B cell (primary cell): ENCODE data around the gene GPR3. TPM values are rescaled to one million over a fixed set of nuclear protein-coding genes. Genes with fewer than 3 reads are reported as not detected.

Experiments
- ATAC-seq: fragments of 200-7000 bp; cut with Tn5 transposase; one replicate; pipeline ENCODE4 v1.10.0; 2021; ENCODE audit warnings: low read depth, mild to moderate bottlenecking, moderate number of reproducible peaks, moderate library complexity
- CTCF ChIA-PET: fragments of 350-600 bp; sonication (Branson Sonifier 250); formaldehyde crosslinking; loops from one replicate; lab custom pipeline; 2021; ENCODE audit warnings: antibody characterized with exemption, inconsistent platforms; lab: Charles Lee
- POLR2A ChIA-PET: fragments of 350-600 bp; sonication (Branson Sonifier 250); formaldehyde crosslinking; loops from one replicate; lab custom pipeline; 2021; ENCODE audit warnings: antibody characterized with exemption; lab: Charles Lee
- DNase-seq: peaks from one replicate; pipeline ENCODE4 v3.0.0; 2013
- H2AFZ ChIP-seq: 2 replicates; pipeline ENCODE4 v1.6.1; 2012; ENCODE audit warnings: mild to moderate bottlenecking, low read depth, low read length; ENCODE audit not compliant: insufficient read depth, poor library complexity, severe bottlenecking
- H3K27ac ChIP-seq, 2 donors: 1 replicate in 1 of 2; 2 replicates in 1 of 2; pipeline ENCODE4 v1.5.1; 2012 to 2013; ENCODE audit warnings: low read length in 2 of 2, mild to moderate bottlenecking in 2 of 2, moderate library complexity in 1 of 2
- H3K27me3 ChIP-seq, 4 experiments: fragments of 200-600 bp in 1 of 4; sonication (generic) in 1 of 4; replicated peaks in 1 of 4; 1 replicate in 2 of 4; 2 replicates in 2 of 4; pipeline versions ENCODE4 v1.6.1 to v1.7.0; 2013 to 2016; ENCODE audit warnings: low read length in 3 of 4, mild to moderate bottlenecking in 2 of 4, mixed read lengths in 1 of 4, moderate library complexity in 1 of 4; ENCODE audit not compliant: insufficient read depth in 4 of 4, control insufficient read depth in 3 of 4; ENCODE audit errors: control extremely low read depth in 1 of 4
- H3K36me3 ChIP-seq, 2 experiments: replicated peaks in 1 of 2; 1 replicate in 1 of 2; 2 replicates in 1 of 2; pipeline versions ENCODE4 v1.6.1 to v1.7.1; 2013; ENCODE audit warnings: low read length in 1 of 2; ENCODE audit not compliant: insufficient read depth in 2 of 2, control insufficient read depth in 1 of 2; ENCODE audit errors: control extremely low read depth in 1 of 2, extremely low read depth in 1 of 2
- H3K4me1 ChIP-seq, 2 donors: fragments of 200-600 bp in 1 of 2; sonication (generic) in 1 of 2; 1 replicate in 1 of 2; 2 replicates in 1 of 2; pipeline versions ENCODE4 v1.5.1 to v1.6.1; 2013 to 2017; ENCODE audit warnings: low read length in 2 of 2; ENCODE audit not compliant: control insufficient read depth in 2 of 2, insufficient read depth in 2 of 2
- H3K4me2 ChIP-seq: replicated peaks from 2 replicates; pipeline ENCODE3; 2012; ENCODE audit warnings: mild to moderate bottlenecking, low read depth, low read length; ENCODE audit not compliant: poor library complexity, severe bottlenecking
- H3K4me3 ChIP-seq, 5 experiments: fragments of 200-600 bp in 1 of 5; sonication (generic) in 1 of 5; 1 replicate in 3 of 5; 2 replicates in 2 of 5; pipeline versions ENCODE4 v1.5.1 to v1.7.0; 2011 to 2016; ENCODE audit warnings: low read length in 4 of 5, mild to moderate bottlenecking in 4 of 5, low read depth in 2 of 5, control low read depth in 1 of 5, moderate library complexity in 1 of 5; ENCODE audit not compliant: insufficient read depth in 1 of 5; ENCODE audit errors: control extremely low read depth in 1 of 5, extremely low read depth in 1 of 5
- H3K79me2 ChIP-seq: fragments of 200-600 bp; sonication (generic); one replicate; pipeline ENCODE4 v1.6.0; 2016; ENCODE audit warnings: low read length; ENCODE audit not compliant: control insufficient read depth, insufficient read depth
- H3K9ac ChIP-seq: fragments of 200-600 bp; sonication (generic); 2 replicates; pipeline ENCODE4 v1.6.1; 2017; ENCODE audit warnings: mild to moderate bottlenecking, low read length, moderate library complexity
- H3K9me3 ChIP-seq, 3 donors: one replicate each; pipeline versions ENCODE4 v1.6.1 to v1.7.1; 2013; ENCODE audit warnings: low read length in 2 of 3; ENCODE audit not compliant: control insufficient read depth in 2 of 3, insufficient read depth in 1 of 3; ENCODE audit errors: control extremely low read depth in 1 of 3
- H4K20me1 ChIP-seq: 2 replicates; pipeline ENCODE4 v1.6.0; 2012; ENCODE audit warnings: mild to moderate bottlenecking, low read length; ENCODE audit not compliant: insufficient read depth, control insufficient read depth, poor library complexity, severe bottlenecking
- H3K27ac Mint-ChIP-seq: one replicate; pipeline ENCODE4 v1.8.0; 2021; ENCODE audit warnings: mixed read lengths
- H3K27me3 Mint-ChIP-seq: one replicate; pipeline ENCODE4 v1.8.0; 2021; ENCODE audit warnings: mixed read lengths
- H3K4me1 Mint-ChIP-seq: one replicate; pipeline ENCODE4 v1.8.0; 2021; ENCODE audit warnings: mixed read lengths
- H3K4me3 Mint-ChIP-seq: one replicate; pipeline ENCODE4 v1.8.0; 2021; ENCODE audit warnings: mixed read lengths
- H3K9me3 Mint-ChIP-seq: one replicate; pipeline ENCODE4 v1.8.0; 2022; ENCODE audit warnings: mixed read lengths; ENCODE audit not compliant: insufficient read depth
- CTCF ChIP-seq: fragments of 200-600 bp; IDR thresholded peaks from one replicate; pipeline ENCODE4 v1.8.0; 2022; ENCODE audit warnings: antibody characterized with exemption, mild to moderate bottlenecking
- EZH2 ChIP-seq: IDR thresholded peaks from 2 replicates; pipeline ENCODE4 v1.6.1; 2012; ENCODE audit warnings: borderline replicate concordance, low read depth, mild to moderate bottlenecking, moderate library complexity, low read length; ENCODE audit not compliant: insufficient read depth, poor library complexity, severe bottlenecking
- whole genome bisulfite sequencing: methylation state at CpG from one replicate; pipeline ENCODE4 v1.1.5; 2013; ENCODE audit warnings: missing lambda C conversion rate; ENCODE audit not compliant: insufficient coverage; 5-methylcytosine and 5-hydroxymethylcytosine counted together
- intact Hi-C: fragments of 100-400 bp; cut with micrococcal nuclease; formaldehyde crosslinking; loops from one replicate; pipeline ENCODE4 v1.10.0; 2022
- polyA plus RNA-seq: library from polyadenylated mRNA; depleted of rRNA; stranded (reverse); fragments of >200 nt; gene quantifications from 2 replicates; pipeline ENCODE4 v1.2.3, GENCODE V29; 2012
- total RNA-seq, 2 donors: library from RNA; stranded (reverse); fragments of 120-200 nt in 1 of 2; gene quantifications; 1 replicate in 1 of 2; 2 replicates in 1 of 2; pipeline versions ENCODE4 v1.2.3 to v1.2.4, GENCODE V29; 2013 to 2022

Gene GPR3
- total and polyA plus RNA-seq, 2 donors (not counting 1 experiment from before 2014, with no cell fraction given) = 3.3 TPM; not detected in 1

DNA sequence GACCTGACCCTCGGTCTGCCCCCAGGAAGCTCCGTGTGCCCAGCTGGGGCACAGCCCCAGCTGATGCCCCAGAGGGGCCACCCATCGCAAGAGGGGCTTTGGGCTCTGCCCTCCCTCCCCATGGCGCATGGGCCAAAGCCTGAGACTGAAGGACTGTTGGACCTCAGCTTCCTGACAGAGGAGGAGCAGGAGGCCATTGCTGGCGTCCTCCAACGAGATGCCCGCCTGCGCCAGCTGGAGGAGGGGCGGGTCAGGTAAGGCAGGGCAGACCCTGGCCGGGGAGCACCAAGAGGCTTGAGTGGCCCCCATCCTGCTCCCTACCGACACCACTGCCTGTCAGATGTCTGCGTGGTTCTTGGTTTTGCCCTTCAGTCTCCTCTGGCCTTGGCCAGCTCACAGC is 47.1 kb upstream of the GPR3 start:
- peaks cover 12% of the 10 kb centered on the region for H4K20me1 ChIP-seq
- intact Hi-C loops = no loop called here
- peaks cover 59% of the 10 kb centered on the region for H3K79me2 ChIP-seq
- H3K27me3 ChIP-seq = no peaks in the 10 kb centered on the region
- peak overlapping the region; percentile 38 for H3K4me2 ChIP-seq
- H3K36me3 ChIP-seq = peaks cover 0 to 42% of the 10 kb centered on the region in 2 experiments
- CTCF ChIA-PET = interaction anchor here (0.5 to 12.7 kb wide), 5 partner anchors 12 to 145 kb away, joined by 3 to 132 read pairs (median 4); partner anchors contain the start of gene MAP3K6
- 94% methylated on average over 12 of the region's 12 CpGs for WGBS
- peaks cover 0 to 2% (median 0%) of the 10 kb centered on the region in 3 donors for H3K9me3 ChIP-seq
- H3K27ac ChIP-seq = no peak overlapping the region
- DNase-seq (no peak), ATAC-seq (no peak)
- Mint-ChIP-seq H3K9me3 (no peaks in the 10 kb centered on the region), H3K4me1 (peaks cover 56% of the 10 kb centered on the region), H3K4me3 (no peak overlapping the region), H3K27ac (no peak overlapping the region), H3K27me3 (no peaks in the 10 kb centered on the region)
- H3K4me1 ChIP-seq = peaks cover 29 to 51% of the 10 kb centered on the region in 2 donors
- no peak overlapping the region for H3K9ac ChIP-seq
- no peak overlapping the region for H2AFZ ChIP-seq
- TF ChIP-seq CTCF (no peak), EZH2 (no peak)
- no peak overlapping the region for H3K4me3 ChIP-seq
- POLR2A ChIA-PET = interaction anchor here (0.9 to 1.4 kb wide), 2 partner anchors 9 to 20 kb away, joined by 3 to 7 read pairs; no protein-coding TSS in a partner anchor

DNA sequence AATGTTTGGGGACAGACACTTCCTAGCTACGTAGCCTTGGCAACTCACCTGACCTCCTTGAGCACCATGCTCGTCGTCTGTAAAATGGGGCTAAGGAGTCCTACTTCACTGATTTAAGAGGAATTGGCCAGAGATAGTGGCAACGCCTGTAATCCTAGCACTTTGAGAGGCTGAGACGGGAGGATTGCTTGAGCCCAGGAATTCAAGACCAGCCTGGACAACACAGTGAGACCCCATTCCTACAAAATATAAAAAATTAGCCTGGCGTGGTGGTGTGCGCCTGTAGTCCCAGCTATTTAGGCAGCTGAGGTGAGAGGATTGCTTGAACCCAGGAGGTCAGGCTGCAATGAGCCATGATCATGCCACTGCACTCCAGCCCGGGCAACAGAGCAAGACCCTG is 46.1 kb upstream of the GPR3 start:
- TF ChIP-seq CTCF (no peak), EZH2 (no peak)
- Histone ChIP-seq H3K79me2 (peaks cover 63% of the 10 kb centered on the region), H3K4me3 (no peak overlapping the region), H2AFZ (no peak overlapping the region), H3K4me2 (no peak overlapping the region), H3K9ac (no peak overlapping the region), H3K27ac (no peak overlapping the region), H3K4me1 (peaks cover 19 to 40% of the 10 kb centered on the region in 2 donors), H3K36me3 (peaks cover 0 to 52% of the 10 kb centered on the region in 2 experiments), H3K27me3 (no peaks in the 10 kb centered on the region), H3K9me3 (no peaks in the 10 kb centered on the region), H4K20me1 (peaks cover 12% of the 10 kb centered on the region)
- H3K27ac Mint-ChIP-seq = peak overlapping the region; percentile 35
- H3K4me1 Mint-ChIP-seq = peaks cover 47% of the 10 kb centered on the region
- H3K4me3 Mint-ChIP-seq = peak overlapping the region; percentile 33
- intact Hi-C loops = no loop called here
- DNase-seq (no peak), ATAC-seq (no peak)
- no peaks in the 10 kb centered on the region for H3K27me3 Mint-ChIP-seq
- CTCF ChIA-PET = interaction anchor here (0.6 to 12.7 kb wide), 8 partner anchors 12 to 218 kb away, joined by 3 to 132 read pairs (median 4); partner anchors contain the start of gene MAP3K6
- POLR2A ChIA-PET = no interaction called here
- no peaks in the 10 kb centered on the region for H3K9me3 Mint-ChIP-seq
- 95% methylated on average over 4 of the region's 8 CpGs for WGBS
